Epidermal melanocyte (primary cell): ENCODE measurements around the gene TOPBP1.

Experiments
- DNase-seq: peaks from one replicate; pipeline ENCODE4 v3.0.0; 2011; ENCODE audit warnings: low spot score; ENCODE audit not compliant: insufficient read length

Gene TOPBP1

GRCh38 chr3:133608388-133608787 lies 53.4 kb downstream of the TOPBP1 start:
- DNase-seq: no peak

- DNase-seq: no peak
These were observed 53.9 kb downstream of the TOPBP1 start for GRCh38 chr3:133607816-133608215.

- no peak for DNase-seq
These were observed 54.8 kb downstream of the TOPBP1 start for GRCh38 chr3:133606902-133607301.

GRCh38 chr3:133606342-133606741 lies 55.4 kb downstream of the TOPBP1 start:
- no peak for DNase-seq

GRCh38 chr3:133600572-133601081 lies 61.1 kb downstream of the TOPBP1 start:
- DNase-seq: no peak

GRCh38 chr3:133599280-133599679 lies 62.5 kb downstream of the TOPBP1 start:
- no peak for DNase-seq

- no peak for DNase-seq
These were observed 63.3 kb downstream of the TOPBP1 start for GRCh38 chr3:133598405-133598804.

- DNase-seq: no peak
These were observed 66.4 kb downstream of the TOPBP1 start for GRCh38 chr3:133595341-133595740.

GRCh38 chr3:133593243-133593642 lies 68.5 kb downstream of the TOPBP1 start:
- DNase-seq: no peak

GRCh38 chr3:133592843-133593242 lies 68.9 kb downstream of the TOPBP1 start:
- DNase-seq: no peak

- no peak for DNase-seq
These were observed 70.4 kb downstream of the TOPBP1 start for GRCh38 chr3:133591271-133591742.

GRCh38 chr3:133589503-133589902 lies 72.2 kb downstream of the TOPBP1 start:
- no peak for DNase-seq

- no peak for DNase-seq
These were observed 72.8 kb downstream of the TOPBP1 start for GRCh38 chr3:133588784-133589465.

- no peak for DNase-seq
These were observed 73.7 kb downstream of the TOPBP1 start for GRCh38 chr3:133588035-133588434.

GRCh38 chr3:133583396-133583795 lies 78.3 kb downstream of the TOPBP1 start:
- no peak for DNase-seq

GRCh38 chr3:133578548-133579191 lies 83.1 kb downstream of the TOPBP1 start:
- DNase-seq: no peak

GRCh38 chr3:133576169-133576568 lies 85.6 kb downstream of the TOPBP1 start:
- DNase-seq: no peak

GRCh38 chr3:133575086-133575485 lies 86.7 kb downstream of the TOPBP1 start:
- DNase-seq: no peak

- DNase-seq: no peak
These were observed 87.4 kb downstream of the TOPBP1 start for GRCh38 chr3:133574260-133574881.

GRCh38 chr3:133573629-133574194 lies 88.0 kb downstream of the TOPBP1 start, which contains the start of gene CDV3:
Gene CDV3, plus strand, starts transcription at chr3:133573686. Its CDS starts 359 bp downstream, at chr3:133574045.
- DNase-seq: no peak

- DNase-seq: peak; percentile 52
These were observed 88.6 kb downstream of the TOPBP1 start for GRCh38 chr3:133573054-133573628.
